H9 (cell line): ENCODE results near the gene GLB1L2. TPM values are rescaled to one million over a fixed set of nuclear protein-coding genes. Genes with fewer than 3 reads are reported as not detected.

Experiments used
- DNase-seq: peaks from one replicate; pipeline ENCODE4 v3.0.0-alpha.2; 2017
- H2AFZ ChIP-seq: one replicate; pipeline ENCODE4 v1.6.1; 2013; ENCODE audit warnings: mild to moderate bottlenecking, low read length, control low read depth, moderate library complexity
- H2AK5ac ChIP-seq: 2 replicates; pipeline ENCODE4 v1.6.1; 2013; ENCODE audit warnings: low read length, control low read depth, mixed read lengths; ENCODE audit not compliant: insufficient read length
- H2BK120ac ChIP-seq: one replicate; pipeline ENCODE4 v1.6.1; 2013; ENCODE audit warnings: low read depth, mild to moderate bottlenecking, low read length, control low read depth, inconsistent platforms; ENCODE audit not compliant: poor library complexity, severe bottlenecking
- H2BK12ac ChIP-seq: 2 replicates; pipeline ENCODE4 v1.6.1; 2013; ENCODE audit warnings: low read length, control low read depth, mixed read lengths, low read depth; ENCODE audit not compliant: insufficient read length
- H2BK15ac ChIP-seq: 2 replicates; pipeline ENCODE4 v1.6.1; 2013; ENCODE audit warnings: low read depth, low read length, control low read depth
- H2BK20ac ChIP-seq: one replicate; pipeline ENCODE4 v1.6.1; 2013; ENCODE audit warnings: low read depth, mild to moderate bottlenecking, low read length, control low read depth, inconsistent platforms; ENCODE audit not compliant: poor library complexity, severe bottlenecking
- H2BK5ac ChIP-seq: 2 replicates; pipeline ENCODE4 v1.6.1; 2013; ENCODE audit warnings: low read length, control low read depth, mixed read lengths; ENCODE audit not compliant: insufficient read length
- H3K14ac ChIP-seq: 2 replicates; pipeline ENCODE4 v1.6.1; 2013; ENCODE audit warnings: low read length, control low read depth; ENCODE audit not compliant: insufficient read depth
- H3K18ac ChIP-seq: 2 replicates; pipeline ENCODE4 v1.6.1; 2013; ENCODE audit warnings: low read depth, mild to moderate bottlenecking, mixed read lengths, low read length, control low read depth; ENCODE audit not compliant: insufficient read length
- H3K23ac ChIP-seq: 2 replicates; pipeline ENCODE4 v1.6.1; 2013; ENCODE audit warnings: low read length, control low read depth, mixed read lengths, low read depth; ENCODE audit not compliant: insufficient read length
- H3K23me2 ChIP-seq: 2 replicates; pipeline ENCODE4 v1.6.1; 2013; ENCODE audit warnings: low read depth, mild to moderate bottlenecking, mixed read lengths, low read length, control low read depth; ENCODE audit not compliant: insufficient read length, poor library complexity, severe bottlenecking
- H3K27ac ChIP-seq: 2 replicates; pipeline ENCODE4 v1.5.1; 2013; ENCODE audit warnings: low read length, control low read depth, mixed read lengths, low read depth; ENCODE audit not compliant: insufficient read length
- H3K27me3 ChIP-seq: 2 replicates; pipeline ENCODE4 v1.6.1; 2013; ENCODE audit warnings: low read length, control low read depth, inconsistent platforms; ENCODE audit not compliant: insufficient read depth
- H3K4ac ChIP-seq: 2 replicates; pipeline ENCODE4 v1.6.1; 2013; ENCODE audit warnings: low read depth, mild to moderate bottlenecking, control low read depth, inconsistent platforms, low read length, moderate library complexity
- H3K4me1 ChIP-seq: 2 replicates; pipeline ENCODE4 v1.6.1; 2013; ENCODE audit warnings: low read length, control low read depth, inconsistent platforms; ENCODE audit not compliant: insufficient read depth
- H3K4me2 ChIP-seq: 2 replicates; pipeline ENCODE4 v1.6.1; 2013; ENCODE audit warnings: low read length, control low read depth, mixed read lengths; ENCODE audit not compliant: insufficient read length, insufficient read depth
- H3K56ac ChIP-seq: 2 replicates; pipeline ENCODE4 v1.6.1; 2013; ENCODE audit warnings: low read depth, mild to moderate bottlenecking, mixed read lengths, low read length, control low read depth; ENCODE audit not compliant: insufficient read length
- H3K79me1 ChIP-seq: 2 replicates; pipeline ENCODE4 v1.6.1; 2013; ENCODE audit warnings: low read depth, mild to moderate bottlenecking, moderate library complexity, low read length, control low read depth, inconsistent platforms; ENCODE audit not compliant: insufficient read depth, poor library complexity, severe bottlenecking
- H3K79me2 ChIP-seq: 2 replicates; pipeline ENCODE4 v1.6.1; 2013; ENCODE audit warnings: low read length, control low read depth, inconsistent platforms; ENCODE audit not compliant: insufficient read depth
- H3K9ac ChIP-seq: 2 replicates; pipeline ENCODE4 v1.6.1; 2013; ENCODE audit warnings: low read length, control low read depth, mixed read lengths; ENCODE audit not compliant: insufficient read length; ENCODE audit errors: extremely low read depth
- H3K9me3 ChIP-seq: one replicate; pipeline ENCODE4 v1.6.1; 2013; ENCODE audit warnings: low read depth, low read length, inconsistent platforms; ENCODE audit not compliant: control insufficient read depth
- H3T11ph ChIP-seq: one replicate; pipeline ENCODE4 v1.6.1; 2013; ENCODE audit warnings: mild to moderate bottlenecking, low read length, control low read depth, inconsistent platforms
- H4K20me1 ChIP-seq: one replicate; pipeline ENCODE4 v1.6.1; 2013; ENCODE audit not compliant: control insufficient read depth, insufficient read length, insufficient read depth
- H4K5ac ChIP-seq: 2 replicates; pipeline ENCODE4 v1.6.1; 2013; ENCODE audit warnings: low read depth, mild to moderate bottlenecking, mixed read lengths, low read length, control low read depth; ENCODE audit not compliant: insufficient read length
- H4K8ac ChIP-seq: replicated peaks from 2 replicates; pipeline ENCODE4 v1.6.1; 2013; ENCODE audit warnings: low read length, control low read depth, mixed read lengths, low read depth; ENCODE audit not compliant: insufficient read length
- H4K91ac ChIP-seq: 2 replicates; pipeline ENCODE4 v1.6.1; 2013; ENCODE audit warnings: low read depth, mild to moderate bottlenecking, moderate library complexity, mixed read lengths, low read length, control low read depth; ENCODE audit not compliant: insufficient read length
- H3K27ac Mint-ChIP-seq, 3 experiments: 2 replicates in 2 of 3; 3 replicates in 1 of 3; pipeline ENCODE4 v1.8.0; 2020 to 2021; ENCODE audit warnings: mixed read lengths in 3 of 3, mild to moderate bottlenecking in 1 of 3, moderate library complexity in 1 of 3
- H3K27me3 Mint-ChIP-seq: 2 replicates; pipeline ENCODE4 v1.8.0; 2021; ENCODE audit warnings: low read depth, mild to moderate bottlenecking, moderate library complexity, mixed read lengths
- H3K36me3 Mint-ChIP-seq, 3 experiments: 2 replicates in 2 of 3; 3 replicates in 1 of 3; pipeline ENCODE4 v1.8.0; 2020 to 2021; ENCODE audit warnings: low read depth in 3 of 3, mixed read lengths in 3 of 3; ENCODE audit not compliant: insufficient read depth in 1 of 3
- H3K4me1 Mint-ChIP-seq, 2 experiments: 2 replicates each; pipeline ENCODE4 v1.8.0; 2020; ENCODE audit warnings: mixed read lengths in 2 of 2
- H3K4me3 Mint-ChIP-seq, 2 experiments: 2 replicates in 1 of 2; 3 replicates in 1 of 2; pipeline ENCODE4 v1.8.0; 2020 to 2021; ENCODE audit warnings: mild to moderate bottlenecking in 2 of 2, mixed read lengths in 2 of 2, moderate library complexity in 1 of 2
- H3K9me3 Mint-ChIP-seq, 2 experiments: 2 replicates in 1 of 2; 3 replicates in 1 of 2; pipeline ENCODE4 v1.8.0; 2020; ENCODE audit warnings: mild to moderate bottlenecking in 2 of 2, mixed read lengths in 2 of 2, moderate library complexity in 1 of 2
- CTCF ChIP-seq: fragments of 200-600 bp; sonication (generic); conservative IDR thresholded peaks from 3 replicates; pipeline ENCODE4 v1.8.0; 2021; ENCODE audit warnings: antibody characterized with exemption, mild to moderate bottlenecking
- WGBS: extraction: QIAGEN DNeasy Blood & Tissue Kit; methylation state at CpG from one replicate; pipeline ENCODE4 v1.1.7; 2013; ENCODE audit warnings: missing lambda C conversion rate, low lambda C conversion rate, mixed read lengths; ENCODE audit not compliant: insufficient read length; ENCODE audit errors: extremely low coverage; 5-methylcytosine and 5-hydroxymethylcytosine counted together
- total RNA-seq: library from RNA; stranded (reverse); gene quantifications from 2 replicates; pipeline ENCODE4 v1.2.1, GENCODE V29; 2021

Gene GLB1L2
- total RNA-seq, 1 experiment from 2014 or later = 2.4 TPM

- H2AFZ ChIP-seq = no peak overlapping the region
- H3K36me3 Mint-ChIP-seq = peaks cover 24 to 44% (median 37%) of the 10 kb centered on the region in 3 experiments
- no peak overlapping the region for H2BK15ac ChIP-seq
- H2BK12ac ChIP-seq = no peak overlapping the region
- no peak overlapping the region for H3K56ac ChIP-seq
- H3K4me1 ChIP-seq = no peaks in the 10 kb centered on the region
- no peak overlapping the region for H2BK5ac ChIP-seq
- no peaks in the 10 kb centered on the region for H3K27me3 Mint-ChIP-seq
- H3K9me3 ChIP-seq = no peaks in the 10 kb centered on the region
- H3K79me2 ChIP-seq = no peaks in the 10 kb centered on the region
- no peak overlapping the region for H3K27ac Mint-ChIP-seq
- H4K5ac ChIP-seq = no peak overlapping the region
- H3K4ac ChIP-seq = no peak overlapping the region
- H2BK120ac ChIP-seq = no peak overlapping the region
- H3K14ac ChIP-seq = no peak overlapping the region; the same call in 1 of the 2 replicates
- H4K20me1 ChIP-seq = no peaks in the 10 kb centered on the region
- H2AK5ac ChIP-seq = no peak overlapping the region
- no peak overlapping the region for H3K4me2 ChIP-seq
- no peak for DNase-seq
- H3K23me2 ChIP-seq = no peaks in the 10 kb centered on the region
- H3T11ph ChIP-seq = no peak overlapping the region
- H3K27me3 ChIP-seq = no peaks in the 10 kb centered on the region
- H3K23ac ChIP-seq = no peak overlapping the region
- H2BK20ac ChIP-seq = no peak overlapping the region
- H4K91ac ChIP-seq = no peak overlapping the region
- H3K4me1 Mint-ChIP-seq = peaks cover 12 to 14% of the 10 kb centered on the region in 2 experiments
- H3K4me3 Mint-ChIP-seq = no peak overlapping the region
- no peak overlapping the region for H3K9ac ChIP-seq
- no peak for TF ChIP-seq CTCF
- H3K9me3 Mint-ChIP-seq = no peaks in the 10 kb centered on the region; a peak in 1 of 5 replicates
- H3K18ac ChIP-seq = no peak overlapping the region
- H3K27ac ChIP-seq = no peak overlapping the region
- no CpG with 5 or more reads among the region's 12 CpGs for WGBS
- H3K79me1 ChIP-seq = no peaks in the 10 kb centered on the region
- no peak overlapping the region for H4K8ac ChIP-seq
Measured at GRCh38 chr11:134287561-134287960, 44.2 kb upstream of the GLB1L2 start.
